IPS-15b (cell line): ENCODE measurements around the gene PIAS1.

Experiments used
- H3K27me3 ChIP-seq: one replicate; pipeline ENCODE4 v1.6.1; 2013; ENCODE audit warnings: low read length; ENCODE audit not compliant: control insufficient read depth, insufficient read depth
- H3K36me3 ChIP-seq: one replicate; pipeline ENCODE4 v1.6.1; 2013; ENCODE audit warnings: low read length; ENCODE audit not compliant: control insufficient read depth, insufficient read depth
- H3K4me1 ChIP-seq: one replicate; pipeline ENCODE4 v1.6.1; 2013; ENCODE audit warnings: mild to moderate bottlenecking, low read length; ENCODE audit not compliant: control insufficient read depth, insufficient read depth
- H3K4me3 ChIP-seq: one replicate; pipeline ENCODE4 v1.5.1; 2013; ENCODE audit warnings: low read depth, low read length
- H3K9ac ChIP-seq: one replicate; pipeline ENCODE4 v1.6.1; 2013; ENCODE audit warnings: low read depth, mild to moderate bottlenecking, low read length
- H3K9me3 ChIP-seq: one replicate; pipeline ENCODE4 v1.6.1; 2013; ENCODE audit warnings: mild to moderate bottlenecking, low read length; ENCODE audit not compliant: control insufficient read depth, insufficient read depth

PIAS1 gene

GRCh38 chr15:68106656-68107055 is 52.5 kb downstream of the PIAS1 start:
- Histone ChIP-seq H3K27me3 (no peaks in the 10 kb centered on the region), H3K4me1 (no peaks in the 10 kb centered on the region), H3K9me3 (no peaks in the 10 kb centered on the region), H3K36me3 (no peaks in the 10 kb centered on the region), H3K4me3 (no peak overlapping the region), H3K9ac (no peak overlapping the region)

- Histone ChIP-seq H3K4me3 (no peak overlapping the region), H3K4me1 (no peaks in the 10 kb centered on the region), H3K9ac (no peak overlapping the region), H3K27me3 (no peaks in the 10 kb centered on the region), H3K9me3 (no peaks in the 10 kb centered on the region), H3K36me3 (no peaks in the 10 kb centered on the region)
Measured at GRCh38 chr15:68107142-68107541, 53.0 kb downstream of the PIAS1 start.

- Histone ChIP-seq H3K4me3 (no peak overlapping the region), H3K36me3 (no peaks in the 10 kb centered on the region), H3K9ac (no peak overlapping the region), H3K4me1 (no peaks in the 10 kb centered on the region), H3K9me3 (no peaks in the 10 kb centered on the region), H3K27me3 (no peaks in the 10 kb centered on the region)
Measured at GRCh38 chr15:68112706-68113105, 58.6 kb downstream of the PIAS1 start.

GRCh38 chr15:68113273-68113672 is 59.2 kb downstream of the PIAS1 start:
- Histone ChIP-seq H3K27me3 (no peaks in the 10 kb centered on the region), H3K36me3 (no peaks in the 10 kb centered on the region), H3K9me3 (no peaks in the 10 kb centered on the region), H3K9ac (no peak overlapping the region), H3K4me3 (no peak overlapping the region), H3K4me1 (no peaks in the 10 kb centered on the region)

GRCh38 chr15:68113751-68114150 is 59.6 kb downstream of the PIAS1 start:
- H3K9me3 ChIP-seq = no peaks in the 10 kb centered on the region
- H3K4me3 ChIP-seq = no peak overlapping the region
- no peaks in the 10 kb centered on the region for H3K27me3 ChIP-seq
- H3K9ac ChIP-seq = no peak overlapping the region
- H3K36me3 ChIP-seq = no peaks in the 10 kb centered on the region
- H3K4me1 ChIP-seq = no peaks in the 10 kb centered on the region

GRCh38 chr15:68114356-68114755 is 60.2 kb downstream of the PIAS1 start:
- no peaks in the 10 kb centered on the region for H3K9me3 ChIP-seq
- no peaks in the 10 kb centered on the region for H3K36me3 ChIP-seq
- no peak overlapping the region for H3K9ac ChIP-seq
- no peak overlapping the region for H3K4me3 ChIP-seq
- no peaks in the 10 kb centered on the region for H3K4me1 ChIP-seq
- H3K27me3 ChIP-seq = no peaks in the 10 kb centered on the region

GRCh38 chr15:68114840-68115239 is 60.7 kb downstream of the PIAS1 start:
- Histone ChIP-seq H3K9me3 (no peaks in the 10 kb centered on the region), H3K4me3 (no peak overlapping the region), H3K9ac (no peak overlapping the region), H3K27me3 (no peaks in the 10 kb centered on the region), H3K4me1 (no peaks in the 10 kb centered on the region), H3K36me3 (no peaks in the 10 kb centered on the region)

GRCh38 chr15:68124700-68125099 is 70.6 kb downstream of the PIAS1 start:
- Histone ChIP-seq H3K9me3 (no peaks in the 10 kb centered on the region), H3K4me3 (no peak overlapping the region), H3K27me3 (no peaks in the 10 kb centered on the region), H3K36me3 (no peaks in the 10 kb centered on the region), H3K9ac (no peak overlapping the region), H3K4me1 (no peaks in the 10 kb centered on the region)

GRCh38 chr15:68126396-68126795 is 72.3 kb downstream of the PIAS1 start:
- no peak overlapping the region for H3K4me3 ChIP-seq
- H3K36me3 ChIP-seq = no peaks in the 10 kb centered on the region
- no peaks in the 10 kb centered on the region for H3K4me1 ChIP-seq

GRCh38 chr15:68129072-68129471 is 75.0 kb downstream of the PIAS1 start:
- no peak overlapping the region for H3K9ac ChIP-seq
- H3K36me3 ChIP-seq = no peaks in the 10 kb centered on the region
- no peaks in the 10 kb centered on the region for H3K4me1 ChIP-seq
- H3K27me3 ChIP-seq = no peaks in the 10 kb centered on the region
- H3K9me3 ChIP-seq = no peaks in the 10 kb centered on the region
- no peak overlapping the region for H3K4me3 ChIP-seq

More at GRCh38 chr15:68126396-68126795, 72.3 kb downstream of the PIAS1 start:
- no peak overlapping the region for H3K9ac ChIP-seq
- H3K27me3 ChIP-seq = no peaks in the 10 kb centered on the region
- no peaks in the 10 kb centered on the region for H3K9me3 ChIP-seq

- Histone ChIP-seq H3K9ac (no peak overlapping the region), H3K36me3 (no peaks in the 10 kb centered on the region), H3K9me3 (no peaks in the 10 kb centered on the region), H3K4me1 (no peaks in the 10 kb centered on the region), H3K27me3 (no peaks in the 10 kb centered on the region), H3K4me3 (no peak overlapping the region)
Measured at GRCh38 chr15:68130851-68131250, 76.7 kb downstream of the PIAS1 start.

GRCh38 chr15:68137096-68137495 is 83.0 kb downstream of the PIAS1 start:
- no peak overlapping the region for H3K9ac ChIP-seq
- H3K27me3 ChIP-seq = no peaks in the 10 kb centered on the region
- H3K36me3 ChIP-seq = no peaks in the 10 kb centered on the region
- H3K4me1 ChIP-seq = no peaks in the 10 kb centered on the region
- no peaks in the 10 kb centered on the region for H3K9me3 ChIP-seq
- H3K4me3 ChIP-seq = no peak overlapping the region

GRCh38 chr15:68143129-68143528 is 89.0 kb downstream of the PIAS1 start:
- Histone ChIP-seq H3K4me3 (no peak overlapping the region), H3K9me3 (no peaks in the 10 kb centered on the region), H3K9ac (no peak overlapping the region), H3K4me1 (no peaks in the 10 kb centered on the region), H3K27me3 (no peaks in the 10 kb centered on the region), H3K36me3 (no peaks in the 10 kb centered on the region)
